PC-9 (cell line): ENCODE data around the gene PP2D1. TPM values are rescaled to one million over a fixed set of nuclear protein-coding genes. Genes with fewer than 3 reads are reported as not detected.

Source experiments
- BruUV-seq: library from RNA; stranded (reverse); fragments of 400-500 nt; replicated peaks from 2 replicates; lab custom pipeline; 2021; lab: Mats Ljungman, UMichigan
- CTCF ChIA-PET: fragments of 300-600 bp; sonication (Branson Sonifier 250); formaldehyde crosslinking; loops from one replicate; lab custom pipeline; 2022; ENCODE audit warnings: antibody characterized with exemption; lab: Charles Lee
- POLR2A ChIA-PET: fragments of 300-600 bp; sonication (Branson Sonifier 250); formaldehyde crosslinking; loops from one replicate; lab custom pipeline; 2022; ENCODE audit warnings: antibody characterized with exemption; ENCODE audit not compliant: unreplicated experiment; lab: Charles Lee
- DNase-seq, 2 experiments: peaks; one replicate each; pipeline versions ENCODE4 v3.0.0 to v3.0.0-alpha.2; 2015 to 2022; ENCODE audit warnings: mixed read lengths in 1 of 2
- H2AFZ ChIP-seq: fragments of 200-600 bp; sonication (generic); 2 replicates; pipeline ENCODE4 v1.8.1; 2017; ENCODE audit warnings: antibody characterized with exemption
- H3F3A ChIP-seq: fragments of 200-600 bp; sonication (generic); 2 replicates; pipeline ENCODE4 v1.8.1; 2017; ENCODE audit warnings: antibody characterized with exemption, mild to moderate bottlenecking, low read depth; ENCODE audit not compliant: insufficient read depth
- H3K27ac ChIP-seq: fragments of 200-600 bp; sonication (generic); 2 replicates; pipeline ENCODE4 v1.6.1; 2016; ENCODE audit warnings: mixed run types
- H3K27me3 ChIP-seq: fragments of 200-600 bp; sonication (generic); 2 replicates; pipeline ENCODE4 v1.6.1; 2016; ENCODE audit warnings: low read depth, mixed run types; ENCODE audit not compliant: insufficient read depth
- H3K36me3 ChIP-seq: fragments of 200-600 bp; sonication (generic); 2 replicates; pipeline ENCODE4 v1.6.1; 2016; ENCODE audit warnings: low read depth, mixed run types
- H3K4me1 ChIP-seq: fragments of 200-600 bp; sonication (generic); replicated peaks from 2 replicates; pipeline ENCODE4 v1.6.1; 2016; ENCODE audit warnings: mixed run types; ENCODE audit not compliant: insufficient read depth
- H3K4me2 ChIP-seq: fragments of 200-600 bp; sonication (generic); 2 replicates; pipeline ENCODE4 v1.6.1; 2017; ENCODE audit warnings: mixed run types
- H3K4me3 ChIP-seq: fragments of 200-600 bp; sonication (generic); 2 replicates; pipeline ENCODE4 v1.6.1; 2016; ENCODE audit warnings: mixed run types
- H3K79me2 ChIP-seq: fragments of 200-600 bp; sonication (generic); 2 replicates; pipeline ENCODE4 v1.6.1; 2017; ENCODE audit warnings: low read depth, mixed run types
- H3K9me2 ChIP-seq: fragments of 200-600 bp; sonication (generic); 2 replicates; pipeline ENCODE4 v1.8.1; 2017; ENCODE audit warnings: mild to moderate bottlenecking; ENCODE audit not compliant: insufficient read depth
- H3K9me3 ChIP-seq: fragments of 200-600 bp; sonication (generic); 2 replicates; pipeline ENCODE4 v1.8.1; 2016; ENCODE audit warnings: low read depth; ENCODE audit not compliant: insufficient read depth
- H4K20me1 ChIP-seq: fragments of 200-600 bp; sonication (generic); 2 replicates; pipeline ENCODE4 v1.8.1; 2017; ENCODE audit not compliant: insufficient read depth
- CTCF ChIP-seq: fragments of 200-600 bp; sonication (generic); conservative IDR thresholded peaks from 2 replicates; pipeline ENCODE4 v1.6.1; 2017; ENCODE audit warnings: mixed run types, antibody characterized with exemption, mild to moderate bottlenecking, moderate library complexity
- EZH2 ChIP-seq: fragments of 200-600 bp; sonication (generic); IDR thresholded peaks from 2 replicates; pipeline ENCODE4 v1.8.0; 2017; ENCODE audit warnings: antibody characterized with exemption, low read depth
- intact Hi-C: fragments of 100-400 bp; cut with micrococcal nuclease; formaldehyde crosslinking; loops from one replicate; pipeline ENCODE4 v1.10.0; 2022; ENCODE audit not compliant: unreplicated experiment
- total RNA-seq: library from RNA; stranded (reverse); gene quantifications from 2 replicates; pipeline ENCODE4 v1.2.3, GENCODE V29; 2021

Gene PP2D1
- total RNA-seq, 1 experiment from 2014 or later = not detected

GRCh38 chr3:19938295-19938627, 73.8 kb downstream of the PP2D1 start:
- no peaks in the 10 kb centered on the region for H3K9me3 ChIP-seq
- TF ChIP-seq CTCF (no peak), EZH2 (no peak)
- ChIA-PET POLR2A (no interaction called here), CTCF (no interaction called here)
- no peaks in the 10 kb centered on the region for H3K79me2 ChIP-seq
- H3K4me2 ChIP-seq = peak overlapping the region; percentile 40; the same call in 1 of the 2 replicates
- no peaks in the 10 kb centered on the region for H3K27me3 ChIP-seq
- no peak for DNase-seq
- no peak overlapping the region for H3K4me3 ChIP-seq
- H3F3A ChIP-seq = peaks cover 18% of the 10 kb centered on the region
- H3K9me2 ChIP-seq = no peaks in the 10 kb centered on the region
- BruUV-seq = no TSS peak
- peaks cover 24% of the 10 kb centered on the region for H3K4me1 ChIP-seq
- intact Hi-C loops = no loop called here
- no peak overlapping the region for H2AFZ ChIP-seq
- H3K36me3 ChIP-seq = no peaks in the 10 kb centered on the region
- peak overlapping the region; percentile 28; the same call in 1 of the 2 replicates for H3K27ac ChIP-seq
- H4K20me1 ChIP-seq = no peaks in the 10 kb centered on the region

GRCh38 chr3:19937459-19938294, 74.4 kb downstream of the PP2D1 start:
- Histone ChIP-seq H4K20me1 (no peaks in the 10 kb centered on the region), H3K4me3 (no peak overlapping the region), H3K79me2 (no peaks in the 10 kb centered on the region), H3K27me3 (no peaks in the 10 kb centered on the region), H3F3A (peaks cover 18% of the 10 kb centered on the region), H3K4me2 (peak overlapping the region; percentile 40), H3K36me3 (no peaks in the 10 kb centered on the region), H3K4me1 (peaks cover 25% of the 10 kb centered on the region), H3K9me2 (no peaks in the 10 kb centered on the region), H2AFZ (no peak overlapping the region), H3K9me3 (no peaks in the 10 kb centered on the region), H3K27ac (peak overlapping the region; percentile 28)
- TF ChIP-seq CTCF = no peak
- TF ChIP-seq EZH2 = no peak
- intact Hi-C loops = no loop called here
- peak in 1 of 2 experiments; percentile 70 for DNase-seq
- ChIA-PET POLR2A (interaction anchor here (0.6 kb wide), 4 partner anchors 34 to 316 kb away, joined by 4 to 7 read pairs (median 5); no protein-coding TSS in a partner anchor), CTCF (no interaction called here)
- BruUV-seq = no TSS peak

Other genes starting within 250 kb of the PP2D1 start
- 1.5 and 2.8 TPM in 2 replicates for gene EFHB, start 78.0 kb downstream of the PP2D1 start, total RNA-seq
- 62.7 and 65.1 TPM in 2 replicates for gene RAB5A, start 65.2 kb downstream of the PP2D1 start, total RNA-seq
- 2.5 and 3.2 TPM in 2 replicates for gene KAT2B, start 28.2 kb upstream of the PP2D1 start, total RNA-seq
- gene SGO1, start 173.9 kb upstream of the PP2D1 start, total RNA-seq = 18.3 and 26.3 TPM in 2 replicates